HG03025 (cell line): ENCODE data around the gene C5AR1.
"Not testable (repeated sequence)": the region's sequence is repeated elsewhere in the genome, so short reads cannot be mapped to it uniquely, and the experiment has no call there.

ENCODE experiments used
- ATAC-seq: cut with Tn5 transposase; IDR thresholded peaks from one replicate; pipeline ENCODE4 v1.9.1; 2021; ENCODE audit warnings: mild to moderate bottlenecking, moderate library complexity; ENCODE audit not compliant: unreplicated experiment, low FRiP score

Gene C5AR1

GRCh38 chr19:47309608-47310007 is at the start of gene C5AR1:
TSS of gene C5AR1 (plus strand) at chr19:47309861. CDS start at chr19:47309896, 35 bp downstream.
- no peak for ATAC-seq

GRCh38 chr19:47260476-47260875 is 49.2 kb upstream of the C5AR1 start:
- ATAC-seq: no peak

- not testable (repeated sequence) for ATAC-seq
These were observed 47.5 kb upstream of the C5AR1 start for GRCh38 chr19:47261946-47262793.

GRCh38 chr19:47264629-47265028 is 45.0 kb upstream of the C5AR1 start:
- ATAC-seq: no peak

- no peak for ATAC-seq
These were observed 43.2 kb upstream of the C5AR1 start for GRCh38 chr19:47266401-47266941.

- no peak for ATAC-seq
These were observed 42.3 kb upstream of the C5AR1 start for GRCh38 chr19:47267350-47267759.

GRCh38 chr19:47268028-47268427 is 41.6 kb upstream of the C5AR1 start:
- no peak for ATAC-seq

- ATAC-seq: no peak
These were observed 40.1 kb upstream of the C5AR1 start for GRCh38 chr19:47269596-47269995.

- no peak for ATAC-seq
These were observed 39.3 kb upstream of the C5AR1 start for GRCh38 chr19:47270408-47270807.

GRCh38 chr19:47271949-47272348 is 37.7 kb upstream of the C5AR1 start:
- no peak for ATAC-seq

GRCh38 chr19:47272448-47273312 is 37.0 kb upstream of the C5AR1 start:
- no peak for ATAC-seq

- peak; percentile 42 for ATAC-seq
These were observed 36.2 kb upstream of the C5AR1 start for GRCh38 chr19:47273313-47274070.

- ATAC-seq: peak; percentile 44
These were observed 35.4 kb upstream of the C5AR1 start, which contains the start of gene INAFM1 for GRCh38 chr19:47274071-47274890. TSS of gene INAFM1 (plus strand) at chr19:47274885. CDS start at chr19:47274920, 35 bp downstream.

- ATAC-seq: peak; percentile 25
These were observed 34.5 kb upstream of the C5AR1 start for GRCh38 chr19:47274891-47275761.

- no peak for ATAC-seq
These were observed 33.7 kb upstream of the C5AR1 start for GRCh38 chr19:47275791-47276461.

GRCh38 chr19:47276513-47276912 is 33.1 kb upstream of the C5AR1 start:
- not testable (repeated sequence) for ATAC-seq

GRCh38 chr19:47280183-47280797 is 29.4 kb upstream of the C5AR1 start:
- no peak for ATAC-seq
